SK-N-SH treated with all-trans-retinoic acid at 6 μM for 48 hours (cell line): ENCODE measurements around the gene AIP.

Experiments used
- ATAC-seq: fragments of 200-7000 bp; cut with Tn5 transposase; 3 replicates; pipeline ENCODE4 v1.9.1; 2020; ENCODE audit warnings: mild to moderate bottlenecking, moderate library complexity
- ARNTL ChIP-seq: fragments of 450-650 bp; formaldehyde crosslinking; IDR thresholded peaks from 2 replicates; pipeline ENCODE4 v1.5.0; 2020; ENCODE audit warnings: low read depth, mild to moderate bottlenecking, moderate library complexity, borderline replicate concordance
- CSDC2 ChIP-seq: fragments of 250-450 bp; sonication (Bioruptor Pico); IDR thresholded peaks from 2 replicates; pipeline ENCODE4 v1.5.0; 2020; ENCODE audit warnings: mild to moderate bottlenecking, moderate library complexity
- ESRRG ChIP-seq: fragments of 250-450 bp; sonication (Bioruptor Pico); IDR thresholded peaks from 2 replicates; pipeline ENCODE4 v1.6.1; 2021; ENCODE audit warnings: mild to moderate bottlenecking
- GLIS3 ChIP-seq: fragments of 250-450 bp; sonication (Bioruptor Pico); IDR thresholded peaks from 2 replicates; pipeline ENCODE4 v1.5.0; 2020; ENCODE audit warnings: mild to moderate bottlenecking, moderate library complexity
- ISL1 ChIP-seq: fragments of 250-450 bp; sonication (Bioruptor Pico); IDR thresholded peaks from 2 replicates; pipeline ENCODE4 v2.1.2; 2022; ENCODE audit warnings: mild to moderate bottlenecking, moderate library complexity
- OSR1 ChIP-seq: fragments of 250-450 bp; sonication (Bioruptor Pico); IDR thresholded peaks from 2 replicates; pipeline ENCODE4 v1.8.0; 2022; ENCODE audit warnings: moderate library complexity, mild to moderate bottlenecking, inconsistent platforms
- PPARA ChIP-seq: fragments of 250-450 bp; sonication (Bioruptor Pico); IDR thresholded peaks from 2 replicates; pipeline ENCODE4 v1.5.0; 2020; ENCODE audit warnings: mild to moderate bottlenecking, borderline replicate concordance
- RARB ChIP-seq: fragments of 250-450 bp; sonication (Bioruptor Pico); IDR thresholded peaks from 2 replicates; pipeline ENCODE4 v1.8.0; 2021; ENCODE audit warnings: mild to moderate bottlenecking, moderate library complexity
- SNAI2 ChIP-seq: fragments of 250-450 bp; sonication (Bioruptor Pico); IDR thresholded peaks from 2 replicates; pipeline ENCODE4 v1.5.0; 2020; ENCODE audit warnings: mild to moderate bottlenecking, moderate library complexity
- TCF4 ChIP-seq: fragments of 250-450 bp; sonication (Bioruptor Pico); IDR thresholded peaks from 2 replicates; pipeline ENCODE4 v1.8.0; 2021; ENCODE audit warnings: mild to moderate bottlenecking, moderate library complexity, borderline replicate concordance
- TOX ChIP-seq: fragments of 250-450 bp; sonication (Bioruptor Pico); IDR thresholded peaks from 2 replicates; pipeline ENCODE4 v1.8.0; 2021; ENCODE audit warnings: mild to moderate bottlenecking, moderate library complexity, borderline replicate concordance
- ZC3H10 ChIP-seq: fragments of 250-450 bp; sonication (Bioruptor Pico); IDR thresholded peaks from 2 replicates; pipeline ENCODE4 v1.5.1; 2021; ENCODE audit warnings: mild to moderate bottlenecking, moderate library complexity
- ZFP3 ChIP-seq: fragments of 250-450 bp; sonication (Bioruptor Pico); IDR thresholded peaks from 2 replicates; pipeline ENCODE4 v1.5.0; 2020; ENCODE audit warnings: mild to moderate bottlenecking, moderate library complexity
- ZFP30 ChIP-seq: fragments of 450-650 bp; formaldehyde crosslinking; IDR thresholded peaks from 2 replicates; pipeline ENCODE4 v1.5.0; 2022; ENCODE audit warnings: mild to moderate bottlenecking, moderate library complexity
- ZNF565 ChIP-seq: fragments of 450-650 bp; formaldehyde crosslinking; conservative IDR thresholded peaks from 2 replicates; pipeline ENCODE4 v1.5.0; 2020; ENCODE audit warnings: low read depth, mild to moderate bottlenecking, moderate library complexity
- ZNF8 ChIP-seq: fragments of 450-650 bp; formaldehyde crosslinking; IDR thresholded peaks from 2 replicates; pipeline ENCODE4 v1.5.0; 2020; ENCODE audit warnings: mild to moderate bottlenecking, moderate library complexity
- TF ChIP-seq, protein P1 (sequence below): fragments of 250-450 bp; sonication (Bioruptor Pico); IDR thresholded peaks from 2 replicates; pipeline ENCODE4 v1.5.1; 2020; ENCODE audit warnings: low read depth, mild to moderate bottlenecking, moderate library complexity
- TF ChIP-seq, protein P2 (sequence below): fragments of 250-450 bp; sonication (Bioruptor Pico); IDR thresholded peaks from 2 replicates; pipeline ENCODE4 v1.5.0; 2020; ENCODE audit warnings: mild to moderate bottlenecking, moderate library complexity
- TF ChIP-seq, protein P3 (sequence below): fragments of 250-450 bp; sonication (Bioruptor Pico); IDR thresholded peaks from 2 replicates; pipeline ENCODE4 v1.8.0; 2020; ENCODE audit warnings: mild to moderate bottlenecking, moderate library complexity, borderline replicate concordance
- TF ChIP-seq, protein P4 (sequence below): fragments of 250-450 bp; sonication (Bioruptor Pico); IDR thresholded peaks from 2 replicates; pipeline ENCODE4 v1.8.0; 2021; ENCODE audit warnings: low read depth, mild to moderate bottlenecking, moderate library complexity, borderline replicate concordance
- TF ChIP-seq, protein P5 (sequence below): fragments of 250-450 bp; sonication (Bioruptor Pico); IDR thresholded peaks from 2 replicates; pipeline ENCODE4 v1.5.1; 2021; ENCODE audit warnings: mild to moderate bottlenecking, moderate library complexity

AIP gene

DNA sequence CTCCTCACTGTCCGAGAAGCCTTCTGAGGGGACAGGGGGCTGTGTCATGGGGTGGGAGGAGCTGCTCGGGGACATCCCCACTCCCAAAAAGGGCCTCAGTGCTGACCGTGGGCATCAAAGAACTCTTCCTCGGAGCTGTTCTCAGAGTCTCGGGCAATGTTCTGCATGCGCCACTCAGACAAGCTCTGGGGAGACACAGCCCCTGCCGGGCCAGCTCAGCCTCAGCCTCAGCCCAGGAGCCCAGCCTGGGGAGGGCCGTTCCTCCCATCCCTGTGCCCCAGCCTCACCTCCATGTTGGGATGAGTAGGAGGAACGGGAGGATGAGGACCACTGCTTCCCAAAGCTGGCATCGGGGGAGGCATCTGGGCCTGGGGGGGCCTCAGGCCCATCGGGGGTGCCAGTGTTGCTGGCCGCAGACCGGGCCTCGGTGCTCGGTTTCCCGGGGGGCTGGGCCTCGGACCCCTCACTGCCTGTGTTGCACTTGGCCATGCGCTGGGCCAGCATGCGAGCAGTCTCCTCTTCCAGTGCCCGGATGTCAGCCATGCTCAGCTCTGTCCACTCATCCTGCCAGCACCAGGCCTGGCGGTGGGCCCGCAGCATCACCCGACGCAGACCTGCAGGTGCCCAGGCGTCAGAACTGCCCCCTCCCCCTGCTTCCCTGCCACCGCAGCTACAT is 17.1 kb downstream of the AIP start:
- ATAC-seq: no peak
- TF ChIP-seq, protein P1, sequence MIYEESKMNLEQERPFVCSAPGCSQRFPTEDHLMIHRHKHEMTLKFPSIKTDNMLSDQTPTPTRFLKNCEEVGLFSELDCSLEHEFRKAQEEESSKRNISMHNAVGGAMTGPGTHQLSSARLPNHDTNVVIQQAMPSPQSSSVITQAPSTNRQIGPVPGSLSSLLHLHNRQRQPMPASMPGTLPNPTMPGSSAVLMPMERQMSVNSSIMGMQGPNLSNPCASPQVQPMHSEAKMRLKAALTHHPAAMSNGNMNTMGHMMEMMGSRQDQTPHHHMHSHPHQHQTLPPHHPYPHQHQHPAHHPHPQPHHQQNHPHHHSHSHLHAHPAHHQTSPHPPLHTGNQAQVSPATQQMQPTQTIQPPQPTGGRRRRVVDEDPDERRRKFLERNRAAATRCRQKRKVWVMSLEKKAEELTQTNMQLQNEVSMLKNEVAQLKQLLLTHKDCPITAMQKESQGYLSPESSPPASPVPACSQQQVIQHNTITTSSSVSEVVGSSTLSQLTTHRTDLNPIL (CRISPR knock-in tag): no peak
- TF ChIP-seq, protein P2, sequence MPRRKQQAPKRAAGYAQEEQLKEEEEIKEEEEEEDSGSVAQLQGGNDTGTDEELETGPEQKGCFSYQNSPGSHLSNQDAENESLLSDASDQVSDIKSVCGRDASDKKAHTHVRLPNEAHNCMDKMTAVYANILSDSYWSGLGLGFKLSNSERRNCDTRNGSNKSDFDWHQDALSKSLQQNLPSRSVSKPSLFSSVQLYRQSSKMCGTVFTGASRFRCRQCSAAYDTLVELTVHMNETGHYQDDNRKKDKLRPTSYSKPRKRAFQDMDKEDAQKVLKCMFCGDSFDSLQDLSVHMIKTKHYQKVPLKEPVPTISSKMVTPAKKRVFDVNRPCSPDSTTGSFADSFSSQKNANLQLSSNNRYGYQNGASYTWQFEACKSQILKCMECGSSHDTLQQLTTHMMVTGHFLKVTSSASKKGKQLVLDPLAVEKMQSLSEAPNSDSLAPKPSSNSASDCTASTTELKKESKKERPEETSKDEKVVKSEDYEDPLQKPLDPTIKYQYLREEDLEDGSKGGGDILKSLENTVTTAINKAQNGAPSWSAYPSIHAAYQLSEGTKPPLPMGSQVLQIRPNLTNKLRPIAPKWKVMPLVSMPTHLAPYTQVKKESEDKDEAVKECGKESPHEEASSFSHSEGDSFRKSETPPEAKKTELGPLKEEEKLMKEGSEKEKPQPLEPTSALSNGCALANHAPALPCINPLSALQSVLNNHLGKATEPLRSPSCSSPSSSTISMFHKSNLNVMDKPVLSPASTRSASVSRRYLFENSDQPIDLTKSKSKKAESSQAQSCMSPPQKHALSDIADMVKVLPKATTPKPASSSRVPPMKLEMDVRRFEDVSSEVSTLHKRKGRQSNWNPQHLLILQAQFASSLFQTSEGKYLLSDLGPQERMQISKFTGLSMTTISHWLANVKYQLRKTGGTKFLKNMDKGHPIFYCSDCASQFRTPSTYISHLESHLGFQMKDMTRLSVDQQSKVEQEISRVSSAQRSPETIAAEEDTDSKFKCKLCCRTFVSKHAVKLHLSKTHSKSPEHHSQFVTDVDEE (CRISPR knock-in tag): no peak
- TF ChIP-seq ZC3H10 (CRISPR knock-in tag) (no peak), ZNF8 (no peak), SNAI2 (CRISPR knock-in tag) (no peak), ARNTL (CRISPR knock-in tag) (no peak), ZFP30 (CRISPR knock-in tag) (no peak), CSDC2 (CRISPR knock-in tag) (no peak), ZFP3 (no peak), RARB (CRISPR knock-in tag) (no peak), ESRRG (CRISPR knock-in tag) (no peak), OSR1 (no peak), ZNF565 (CRISPR knock-in tag) (no peak), TOX (CRISPR knock-in tag) (no peak), TCF4 (CRISPR knock-in tag) (no peak)
- TF ChIP-seq, protein P3, sequence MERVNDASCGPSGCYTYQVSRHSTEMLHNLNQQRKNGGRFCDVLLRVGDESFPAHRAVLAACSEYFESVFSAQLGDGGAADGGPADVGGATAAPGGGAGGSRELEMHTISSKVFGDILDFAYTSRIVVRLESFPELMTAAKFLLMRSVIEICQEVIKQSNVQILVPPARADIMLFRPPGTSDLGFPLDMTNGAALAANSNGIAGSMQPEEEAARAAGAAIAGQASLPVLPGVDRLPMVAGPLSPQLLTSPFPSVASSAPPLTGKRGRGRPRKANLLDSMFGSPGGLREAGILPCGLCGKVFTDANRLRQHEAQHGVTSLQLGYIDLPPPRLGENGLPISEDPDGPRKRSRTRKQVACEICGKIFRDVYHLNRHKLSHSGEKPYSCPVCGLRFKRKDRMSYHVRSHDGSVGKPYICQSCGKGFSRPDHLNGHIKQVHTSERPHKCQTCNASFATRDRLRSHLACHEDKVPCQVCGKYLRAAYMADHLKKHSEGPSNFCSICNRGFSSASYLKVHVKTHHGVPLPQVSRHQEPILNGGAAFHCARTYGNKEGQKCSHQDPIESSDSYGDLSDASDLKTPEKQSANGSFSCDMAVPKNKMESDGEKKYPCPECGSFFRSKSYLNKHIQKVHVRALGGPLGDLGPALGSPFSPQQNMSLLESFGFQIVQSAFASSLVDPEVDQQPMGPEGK (CRISPR knock-in tag): no peak
- TF ChIP-seq, protein P4, sequence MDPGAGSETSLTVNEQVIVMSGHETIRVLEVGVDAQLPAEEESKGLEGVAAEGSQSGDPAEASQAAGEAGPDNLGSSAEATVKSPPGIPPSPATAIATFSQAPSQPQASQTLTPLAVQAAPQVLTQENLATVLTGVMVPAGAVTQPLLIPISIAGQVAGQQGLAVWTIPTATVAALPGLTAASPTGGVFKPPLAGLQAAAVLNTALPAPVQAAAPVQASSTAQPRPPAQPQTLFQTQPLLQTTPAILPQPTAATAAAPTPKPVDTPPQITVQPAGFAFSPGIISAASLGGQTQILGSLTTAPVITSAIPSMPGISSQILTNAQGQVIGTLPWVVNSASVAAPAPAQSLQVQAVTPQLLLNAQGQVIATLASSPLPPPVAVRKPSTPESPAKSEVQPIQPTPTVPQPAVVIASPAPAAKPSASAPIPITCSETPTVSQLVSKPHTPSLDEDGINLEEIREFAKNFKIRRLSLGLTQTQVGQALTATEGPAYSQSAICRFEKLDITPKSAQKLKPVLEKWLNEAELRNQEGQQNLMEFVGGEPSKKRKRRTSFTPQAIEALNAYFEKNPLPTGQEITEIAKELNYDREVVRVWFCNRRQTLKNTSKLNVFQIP (CRISPR knock-in tag): no peak
- TF ChIP-seq, protein P5, sequence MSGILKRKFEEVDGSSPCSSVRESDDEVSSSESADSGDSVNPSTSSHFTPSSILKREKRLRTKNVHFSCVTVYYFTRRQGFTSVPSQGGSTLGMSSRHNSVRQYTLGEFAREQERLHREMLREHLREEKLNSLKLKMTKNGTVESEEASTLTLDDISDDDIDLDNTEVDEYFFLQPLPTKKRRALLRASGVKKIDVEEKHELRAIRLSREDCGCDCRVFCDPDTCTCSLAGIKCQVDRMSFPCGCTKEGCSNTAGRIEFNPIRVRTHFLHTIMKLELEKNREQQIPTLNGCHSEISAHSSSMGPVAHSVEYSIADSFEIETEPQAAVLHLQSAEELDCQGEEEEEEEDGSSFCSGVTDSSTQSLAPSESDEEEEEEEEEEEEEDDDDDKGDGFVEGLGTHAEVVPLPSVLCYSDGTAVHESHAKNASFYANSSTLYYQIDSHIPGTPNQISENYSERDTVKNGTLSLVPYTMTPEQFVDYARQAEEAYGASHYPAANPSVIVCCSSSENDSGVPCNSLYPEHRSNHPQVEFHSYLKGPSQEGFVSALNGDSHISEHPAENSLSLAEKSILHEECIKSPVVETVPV (CRISPR knock-in tag): no peak

DNA sequence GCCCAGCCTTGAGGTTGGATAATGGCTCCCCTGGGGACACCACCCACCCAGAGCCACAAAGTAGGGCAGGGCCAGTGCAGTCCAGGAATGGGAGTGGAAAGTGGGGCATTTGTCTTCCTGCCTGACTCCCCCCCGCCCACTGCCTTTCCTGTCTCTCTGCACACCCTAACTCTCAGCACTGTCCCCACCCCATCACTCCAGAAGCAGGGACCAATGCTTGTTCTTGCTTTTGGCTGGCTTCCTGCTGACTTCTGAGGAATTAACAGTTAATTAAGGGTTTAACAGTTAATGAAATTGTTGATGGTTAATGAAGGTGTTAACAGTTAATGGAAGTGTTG is 17.6 kb downstream of the AIP start:
- ATAC-seq: no peak
- TF ChIP-seq ARNTL (CRISPR knock-in tag) (no peak), OSR1 (no peak), ZFP30 (CRISPR knock-in tag) (no peak), GLIS3 (CRISPR knock-in tag) (no peak), ZNF8 (no peak), PPARA (CRISPR knock-in tag) (no peak), ZNF565 (CRISPR knock-in tag) (no peak), RARB (CRISPR knock-in tag) (no peak), ISL1 (no peak)
- TF ChIP-seq, protein P2 (CRISPR knock-in tag): no peak
- TF ChIP-seq, protein P5 (CRISPR knock-in tag): no peak
- TF ChIP-seq, protein P4 (CRISPR knock-in tag): no peak
